SK-N-SH (cell line): Measurements from ENCODE around the gene DDIAS. TPM values are rescaled to one million over a fixed set of nuclear protein-coding genes. Genes with fewer than 3 reads are reported as not detected.
"Not testable (repeated sequence)": the region's sequence is repeated elsewhere in the genome, so short reads cannot be mapped to it uniquely, and the experiment has no call there.

ENCODE experiments used
- CTCF ChIA-PET: fragments of 300-600, 350-600 bp; formaldehyde crosslinking; extraction: SDS; loops from one replicate; lab custom pipeline; 2021; lab: Yijun Ruan, JAX
- POLR2A ChIA-PET: fragments of 350-600 bp; sonication (Branson Sonifier 250); formaldehyde crosslinking; extraction: SDS; loops from one replicate; lab custom pipeline; 2020; ENCODE audit warnings: antibody characterized with exemption, inconsistent platforms; lab: Yijun Ruan, JAX
- DNase-seq: peaks from one replicate; pipeline ENCODE4 v3.0.0; 2012
- H2AFZ ChIP-seq: fragments of 200-600 bp; sonication (generic); 2 replicates; pipeline ENCODE4 v1.8.1; 2016; ENCODE audit warnings: antibody characterized with exemption, mild to moderate bottlenecking, low read depth
- H3F3A ChIP-seq: fragments of 200-600 bp; sonication (generic); replicated peaks from 2 replicates; pipeline ENCODE3; 2016; ENCODE audit warnings: antibody characterized with exemption, mild to moderate bottlenecking; ENCODE audit not compliant: insufficient read depth
- H3K27ac ChIP-seq, 2 experiments: fragments of 200-500 bp in 1 of 2; fragments of 200-600 bp in 1 of 2; sonication (Bioruptor generic) in 1 of 2; sonication (generic), shearing (Covaris generic) in 1 of 2; 2 replicates each; pipeline versions ENCODE4 v1.5.1 to v1.6.1; 2014 to 2016; ENCODE audit warnings: low read depth in 2 of 2, inconsistent platforms in 1 of 2, low read length in 1 of 2, mild to moderate bottlenecking in 1 of 2, mixed read lengths in 1 of 2
- H3K27me3 ChIP-seq: fragments of 200-600 bp; sonication (generic), shearing (Covaris generic); 2 replicates; pipeline ENCODE4 v1.6.1; 2016; ENCODE audit warnings: mixed run types; ENCODE audit not compliant: insufficient read depth
- H3K36me3 ChIP-seq, 2 experiments: fragments of 200-500 bp in 1 of 2; fragments of 200-600 bp in 1 of 2; sonication (Bioruptor generic) in 1 of 2; sonication (generic) in 1 of 2; replicated peaks in 1 of 2; 2 replicates each; pipeline versions ENCODE3 to v1.5.1; 2014 to 2016; ENCODE audit warnings: low read length in 1 of 2, mild to moderate bottlenecking in 1 of 2; ENCODE audit not compliant: insufficient read depth in 2 of 2, control insufficient read depth in 1 of 2
- H3K4me1 ChIP-seq, 2 experiments: fragments of 200-500 bp in 1 of 2; fragments of 200-600 bp in 1 of 2; sonication (Bioruptor generic) in 1 of 2; sonication (generic), shearing (Covaris generic) in 1 of 2; 2 replicates each; pipeline versions ENCODE4 v1.5.1 to v1.6.1; 2014 to 2016; ENCODE audit warnings: low read depth in 1 of 2, low read length in 1 of 2, mixed run types in 1 of 2; ENCODE audit not compliant: insufficient read depth in 2 of 2, control insufficient read depth in 1 of 2
- H3K4me2 ChIP-seq: fragments of 200-600 bp; sonication (generic), shearing (Covaris generic); 2 replicates; pipeline ENCODE4 v1.6.1; 2017; ENCODE audit warnings: mixed run types
- H3K4me3 ChIP-seq, 2 experiments: fragments of 200-500 bp in 1 of 2; fragments of 200-600 bp in 1 of 2; sonication (Bioruptor generic) in 1 of 2; sonication (generic), shearing (Covaris generic) in 1 of 2; 2 replicates each; pipeline versions ENCODE4 v1.5.1 to v1.8.1; 2014 to 2016; ENCODE audit warnings: low read depth in 2 of 2, inconsistent platforms in 1 of 2, low read length in 1 of 2, mild to moderate bottlenecking in 1 of 2, mixed read lengths in 1 of 2, moderate library complexity in 1 of 2
- H3K79me2 ChIP-seq: fragments of 200-600 bp; sonication (generic); 2 replicates; pipeline ENCODE4 v1.8.1; 2017; ENCODE audit warnings: mild to moderate bottlenecking; ENCODE audit not compliant: insufficient read depth
- H3K9ac ChIP-seq: fragments of 200-600 bp; sonication (generic); 2 replicates; pipeline ENCODE4 v1.6.1; 2017; ENCODE audit warnings: mixed run types
- H3K9me2 ChIP-seq: fragments of 200-600 bp; sonication (generic); 2 replicates; pipeline ENCODE4 v1.6.1; 2017; ENCODE audit warnings: mixed run types
- H3K9me3 ChIP-seq: fragments of 200-600 bp; sonication (generic); 2 replicates; pipeline ENCODE4 v1.6.1; 2017; ENCODE audit warnings: mixed run types, mild to moderate bottlenecking, moderate library complexity
- H4K20me1 ChIP-seq: fragments of 200-600 bp; sonication (generic); 2 replicates; pipeline ENCODE4 v1.6.1; 2017; ENCODE audit warnings: mild to moderate bottlenecking, mixed run types; ENCODE audit not compliant: insufficient read depth
- CHD2 ChIP-seq: fragments of 150-350 bp; IDR thresholded peaks from 2 replicates; pipeline ENCODE4 v1.6.1; 2018; ENCODE audit warnings: low read length; ENCODE audit not compliant: partially characterized antibody
- ELF1 ChIP-seq: IDR thresholded peaks from 2 replicates; pipeline ENCODE4 v1.4.0; 2012
- EZH2phosphoT487 ChIP-seq: fragments of 200-600 bp; sonication (generic); IDR thresholded peaks from 2 replicates; pipeline ENCODE4 v1.6.1; 2017; ENCODE audit warnings: low read depth, mixed run types, mild to moderate bottlenecking, antibody characterized with exemption, moderate library complexity, borderline replicate concordance
- FOXJ3 ChIP-seq: sonication (generic); formaldehyde crosslinking; IDR thresholded peaks from 2 replicates; pipeline ENCODE4 v1.5.1; 2020; ENCODE audit warnings: mild to moderate bottlenecking, missing genetic modification reagents
- FOXM1 ChIP-seq: IDR thresholded peaks from 2 replicates; pipeline ENCODE4 v1.4.0; 2012; ENCODE audit warnings: low read depth, mild to moderate bottlenecking
- GABPA ChIP-seq: IDR thresholded peaks from 2 replicates; pipeline ENCODE4 v1.4.0; 2012; ENCODE audit warnings: low read depth, mild to moderate bottlenecking
- JUND ChIP-seq: IDR thresholded peaks from 2 replicates; pipeline ENCODE4 v1.4.0; 2012
- MEF2A ChIP-seq: IDR thresholded peaks from 2 replicates; pipeline ENCODE4 v1.4.0; 2012; ENCODE audit warnings: low read depth, borderline replicate concordance
- NFIC ChIP-seq: IDR thresholded peaks from 2 replicates; pipeline ENCODE4 v1.4.0; 2012; ENCODE audit warnings: borderline replicate concordance
- POLR2AphosphoS5 ChIP-seq: IDR thresholded peaks from 2 replicates; pipeline ENCODE4 v1.6.1; 2012; ENCODE audit warnings: low read depth, low read length
- RAD21 ChIP-seq: IDR thresholded peaks from 2 replicates; pipeline ENCODE4 v1.6.1; 2012; ENCODE audit warnings: mild to moderate bottlenecking, low read length
- RFX5 ChIP-seq: IDR thresholded peaks from 2 replicates; pipeline ENCODE4 v1.6.1; 2012; ENCODE audit warnings: mild to moderate bottlenecking, improper control_type of control experiment, low read length
- SMC3 ChIP-seq: IDR thresholded peaks from 2 replicates; pipeline ENCODE4 v1.6.1; 2012; ENCODE audit warnings: low read depth, low read length, improper control_type of control experiment
- TCF12 ChIP-seq: IDR thresholded peaks from 2 replicates; pipeline ENCODE4 v1.4.0; 2012
- TEAD4 ChIP-seq: IDR thresholded peaks from 2 replicates; pipeline ENCODE4 v1.4.0; 2012; ENCODE audit warnings: mild to moderate bottlenecking, borderline replicate concordance; ENCODE audit not compliant: insufficient read depth
- YY1 ChIP-seq: IDR thresholded peaks from 2 replicates; pipeline ENCODE4 v1.4.0; 2012; ENCODE audit warnings: low read depth, mild to moderate bottlenecking
- WGBS: methylation state at CpG from one replicate; pipeline ENCODE4 v1.1.6; 2017; ENCODE audit warnings: low lambda C conversion rate; 5-methylcytosine and 5-hydroxymethylcytosine counted together
- polyA plus RNA-seq, 3 experiments: library from polyadenylated mRNA; depleted of rRNA; stranded (reverse); fragments of >200 nt; gene quantifications; 2 replicates each; pipeline ENCODE4 v1.2.3, GENCODE V29; 2012
- TF ChIP-seq, protein P1 (sequence below): fragments of 150-350 bp; IDR thresholded peaks from 2 replicates; pipeline ENCODE4 v1.6.1; 2017; ENCODE audit warnings: antibody characterized with exemption, low read length, low read depth, borderline replicate concordance
- TF ChIP-seq, protein P2 (sequence below): fragments of 200-600 bp; sonication (generic); IDR thresholded peaks from 2 replicates; pipeline ENCODE4 v1.6.1; 2017; ENCODE audit warnings: antibody characterized with exemption, mild to moderate bottlenecking, moderate library complexity
- TF ChIP-seq, protein P3 (sequence below): IDR thresholded peaks from 2 replicates; pipeline ENCODE4 v1.4.0; 2012; ENCODE audit warnings: low read depth, borderline replicate concordance
- TF ChIP-seq, protein P4 (sequence below): IDR thresholded peaks from 2 replicates; pipeline ENCODE4 v1.4.0; 2012; ENCODE audit warnings: low read depth, borderline replicate concordance

The DDIAS gene
- polyA plus RNA-seq, 1 of the 3 experiments (the other 2 are of a cell fraction), result 4.4 TPM

DNA sequence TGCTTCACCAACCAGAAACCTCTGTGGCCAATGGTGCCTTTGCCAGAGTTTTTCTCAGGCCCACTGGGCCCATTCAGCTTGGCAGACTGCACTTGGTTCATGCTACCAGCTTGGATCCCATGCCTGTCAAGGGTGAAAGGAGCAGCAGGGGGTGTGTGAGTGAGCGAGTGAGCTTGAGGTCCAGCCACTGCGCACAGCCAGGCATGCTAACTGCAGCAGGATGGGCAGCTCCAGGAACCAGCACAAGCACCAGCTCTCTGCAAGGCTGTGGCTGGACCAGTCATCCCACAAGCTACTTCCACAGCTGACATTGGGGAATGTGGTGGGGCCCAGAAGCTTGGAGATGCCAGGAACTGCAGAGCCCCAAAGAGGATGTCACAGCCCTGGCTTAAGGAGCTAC lies 40.8 kb downstream of the DDIAS start:
- Histone ChIP-seq H2AFZ (no peak overlapping the region), H3K4me2 (no peak overlapping the region), H4K20me1 (no peaks in the 10 kb centered on the region), H3K4me3 (no peak overlapping the region), H3K27me3 (no peaks in the 10 kb centered on the region), H3K4me1 (no peaks in the 10 kb centered on the region), H3K36me3 (no peaks in the 10 kb centered on the region), H3K9me2 (no peaks in the 10 kb centered on the region), H3F3A (no peaks in the 10 kb centered on the region), H3K79me2 (no peaks in the 10 kb centered on the region), H3K9me3 (no peaks in the 10 kb centered on the region), H3K9ac (no peak overlapping the region), H3K27ac (no peak overlapping the region)
- POLR2A ChIA-PET, result no interaction called here
- WGBS, result 83% methylated on average over 2 of the region's 2 CpGs
- CTCF ChIA-PET, result interaction anchor here (0.9 to 1.3 kb wide), 2 partner anchors 15 to 75 kb away, joined by 3 to 5 read pairs; no protein-coding TSS in a partner anchor
- TF ChIP-seq TCF12 (no peak), TEAD4 (no peak), CHD2 (no peak), RFX5 (no peak), YY1 (no peak), ELF1 (no peak), POLR2AphosphoS5 (no peak), RAD21 (no peak), JUND (no peak), MEF2A (no peak), FOXM1 (no peak), FOXJ3 (CRISPR knock-in tag) (no peak), GABPA (no peak), NFIC (no peak), EZH2phosphoT487 (no peak), SMC3 (no peak)
- TF ChIP-seq, protein P1, sequence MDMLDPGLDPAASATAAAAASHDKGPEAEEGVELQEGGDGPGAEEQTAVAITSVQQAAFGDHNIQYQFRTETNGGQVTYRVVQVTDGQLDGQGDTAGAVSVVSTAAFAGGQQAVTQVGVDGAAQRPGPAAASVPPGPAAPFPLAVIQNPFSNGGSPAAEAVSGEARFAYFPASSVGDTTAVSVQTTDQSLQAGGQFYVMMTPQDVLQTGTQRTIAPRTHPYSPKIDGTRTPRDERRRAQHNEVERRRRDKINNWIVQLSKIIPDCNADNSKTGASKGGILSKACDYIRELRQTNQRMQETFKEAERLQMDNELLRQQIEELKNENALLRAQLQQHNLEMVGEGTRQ, result no peak
- TF ChIP-seq, protein P2, sequence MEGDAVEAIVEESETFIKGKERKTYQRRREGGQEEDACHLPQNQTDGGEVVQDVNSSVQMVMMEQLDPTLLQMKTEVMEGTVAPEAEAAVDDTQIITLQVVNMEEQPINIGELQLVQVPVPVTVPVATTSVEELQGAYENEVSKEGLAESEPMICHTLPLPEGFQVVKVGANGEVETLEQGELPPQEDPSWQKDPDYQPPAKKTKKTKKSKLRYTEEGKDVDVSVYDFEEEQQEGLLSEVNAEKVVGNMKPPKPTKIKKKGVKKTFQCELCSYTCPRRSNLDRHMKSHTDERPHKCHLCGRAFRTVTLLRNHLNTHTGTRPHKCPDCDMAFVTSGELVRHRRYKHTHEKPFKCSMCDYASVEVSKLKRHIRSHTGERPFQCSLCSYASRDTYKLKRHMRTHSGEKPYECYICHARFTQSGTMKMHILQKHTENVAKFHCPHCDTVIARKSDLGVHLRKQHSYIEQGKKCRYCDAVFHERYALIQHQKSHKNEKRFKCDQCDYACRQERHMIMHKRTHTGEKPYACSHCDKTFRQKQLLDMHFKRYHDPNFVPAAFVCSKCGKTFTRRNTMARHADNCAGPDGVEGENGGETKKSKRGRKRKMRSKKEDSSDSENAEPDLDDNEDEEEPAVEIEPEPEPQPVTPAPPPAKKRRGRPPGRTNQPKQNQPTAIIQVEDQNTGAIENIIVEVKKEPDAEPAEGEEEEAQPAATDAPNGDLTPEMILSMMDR, result no peak
- TF ChIP-seq, protein P3, sequence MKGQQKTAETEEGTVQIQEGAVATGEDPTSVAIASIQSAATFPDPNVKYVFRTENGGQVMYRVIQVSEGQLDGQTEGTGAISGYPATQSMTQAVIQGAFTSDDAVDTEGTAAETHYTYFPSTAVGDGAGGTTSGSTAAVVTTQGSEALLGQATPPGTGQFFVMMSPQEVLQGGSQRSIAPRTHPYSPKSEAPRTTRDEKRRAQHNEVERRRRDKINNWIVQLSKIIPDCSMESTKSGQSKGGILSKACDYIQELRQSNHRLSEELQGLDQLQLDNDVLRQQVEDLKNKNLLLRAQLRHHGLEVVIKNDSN, result no peak
- TF ChIP-seq, protein P4, sequence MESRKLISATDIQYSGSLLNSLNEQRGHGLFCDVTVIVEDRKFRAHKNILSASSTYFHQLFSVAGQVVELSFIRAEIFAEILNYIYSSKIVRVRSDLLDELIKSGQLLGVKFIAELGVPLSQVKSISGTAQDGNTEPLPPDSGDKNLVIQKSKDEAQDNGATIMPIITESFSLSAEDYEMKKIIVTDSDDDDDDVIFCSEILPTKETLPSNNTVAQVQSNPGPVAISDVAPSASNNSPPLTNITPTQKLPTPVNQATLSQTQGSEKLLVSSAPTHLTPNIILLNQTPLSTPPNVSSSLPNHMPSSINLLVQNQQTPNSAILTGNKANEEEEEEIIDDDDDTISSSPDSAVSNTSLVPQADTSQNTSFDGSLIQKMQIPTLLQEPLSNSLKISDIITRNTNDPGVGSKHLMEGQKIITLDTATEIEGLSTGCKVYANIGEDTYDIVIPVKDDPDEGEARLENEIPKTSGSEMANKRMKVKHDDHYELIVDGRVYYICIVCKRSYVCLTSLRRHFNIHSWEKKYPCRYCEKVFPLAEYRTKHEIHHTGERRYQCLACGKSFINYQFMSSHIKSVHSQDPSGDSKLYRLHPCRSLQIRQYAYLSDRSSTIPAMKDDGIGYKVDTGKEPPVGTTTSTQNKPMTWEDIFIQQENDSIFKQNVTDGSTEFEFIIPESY, result no peak
- DNase-seq, result no peak

DNA sequence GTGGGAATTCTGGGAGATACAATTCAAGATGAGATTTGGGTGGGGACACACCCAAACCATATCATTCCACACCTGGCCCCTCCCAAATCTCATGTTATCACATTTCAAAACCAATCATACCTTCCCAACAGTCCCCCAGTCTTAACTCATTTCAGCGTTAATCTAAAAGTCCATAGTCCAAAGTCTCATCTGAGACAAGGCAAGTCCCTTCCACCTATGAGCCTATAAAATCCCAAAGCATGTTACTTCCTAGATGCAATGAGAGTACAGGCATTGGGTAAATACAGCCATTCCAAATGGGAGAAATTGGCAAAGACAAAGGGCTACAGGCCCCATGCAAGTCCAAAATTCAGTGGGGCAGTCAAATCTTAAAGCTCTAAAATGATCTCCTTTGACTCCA lies 41.9 kb downstream of the DDIAS start:
- H3K36me3 ChIP-seq, H3K79me2 ChIP-seq, H2AFZ ChIP-seq, H3K27ac ChIP-seq, H3K4me2 ChIP-seq, H4K20me1 ChIP-seq, H3K9me2 ChIP-seq, H3K27me3 ChIP-seq, H3F3A ChIP-seq, DNase-seq, H3K9ac ChIP-seq, H3K4me1 ChIP-seq, H3K9me3 ChIP-seq, H3K4me3 ChIP-seq, POLR2A ChIA-PET: not testable (repeated sequence)
- WGBS, result 100% methylated on average over 1 of the region's 1 CpG
- CTCF ChIA-PET, result interaction anchor here (1.4 kb wide), 1 partner anchor 8 kb away, joined by 3 read pairs; no protein-coding TSS in a partner anchor
